H9 (cell line): ENCODE measurements around the gene APBA2. TPM values are rescaled to one million over a fixed set of nuclear protein-coding genes. Genes with fewer than 3 reads are reported as not detected.

Source experiments
- DNase-seq: peaks from one replicate; pipeline ENCODE4 v3.0.0-alpha.2; 2017
- H2AFZ ChIP-seq: one replicate; pipeline ENCODE4 v1.6.1; 2013; ENCODE audit warnings: mild to moderate bottlenecking, low read length, control low read depth, moderate library complexity
- H2AK5ac ChIP-seq: 2 replicates; pipeline ENCODE4 v1.6.1; 2013; ENCODE audit warnings: low read length, control low read depth, mixed read lengths; ENCODE audit not compliant: insufficient read length
- H2BK120ac ChIP-seq: one replicate; pipeline ENCODE4 v1.6.1; 2013; ENCODE audit warnings: low read depth, mild to moderate bottlenecking, low read length, control low read depth, inconsistent platforms; ENCODE audit not compliant: poor library complexity, severe bottlenecking
- H2BK12ac ChIP-seq: 2 replicates; pipeline ENCODE4 v1.6.1; 2013; ENCODE audit warnings: low read length, control low read depth, mixed read lengths, low read depth; ENCODE audit not compliant: insufficient read length
- H2BK15ac ChIP-seq: 2 replicates; pipeline ENCODE4 v1.6.1; 2013; ENCODE audit warnings: low read depth, low read length, control low read depth
- H2BK20ac ChIP-seq: one replicate; pipeline ENCODE4 v1.6.1; 2013; ENCODE audit warnings: low read depth, mild to moderate bottlenecking, low read length, control low read depth, inconsistent platforms; ENCODE audit not compliant: poor library complexity, severe bottlenecking
- H2BK5ac ChIP-seq: 2 replicates; pipeline ENCODE4 v1.6.1; 2013; ENCODE audit warnings: low read length, control low read depth, mixed read lengths; ENCODE audit not compliant: insufficient read length
- H3K14ac ChIP-seq: 2 replicates; pipeline ENCODE4 v1.6.1; 2013; ENCODE audit warnings: low read length, control low read depth; ENCODE audit not compliant: insufficient read depth
- H3K18ac ChIP-seq: 2 replicates; pipeline ENCODE4 v1.6.1; 2013; ENCODE audit warnings: low read depth, mild to moderate bottlenecking, mixed read lengths, low read length, control low read depth; ENCODE audit not compliant: insufficient read length
- H3K23ac ChIP-seq: 2 replicates; pipeline ENCODE4 v1.6.1; 2013; ENCODE audit warnings: low read length, control low read depth, mixed read lengths, low read depth; ENCODE audit not compliant: insufficient read length
- H3K23me2 ChIP-seq: 2 replicates; pipeline ENCODE4 v1.6.1; 2013; ENCODE audit warnings: low read depth, mild to moderate bottlenecking, mixed read lengths, low read length, control low read depth; ENCODE audit not compliant: insufficient read length, poor library complexity, severe bottlenecking
- H3K27ac ChIP-seq: 2 replicates; pipeline ENCODE4 v1.5.1; 2013; ENCODE audit warnings: low read length, control low read depth, mixed read lengths, low read depth; ENCODE audit not compliant: insufficient read length
- H3K27me3 ChIP-seq: 2 replicates; pipeline ENCODE4 v1.6.1; 2013; ENCODE audit warnings: low read length, control low read depth, inconsistent platforms; ENCODE audit not compliant: insufficient read depth
- H3K4ac ChIP-seq: 2 replicates; pipeline ENCODE4 v1.6.1; 2013; ENCODE audit warnings: low read depth, mild to moderate bottlenecking, control low read depth, inconsistent platforms, low read length, moderate library complexity
- H3K4me1 ChIP-seq: 2 replicates; pipeline ENCODE4 v1.6.1; 2013; ENCODE audit warnings: low read length, control low read depth, inconsistent platforms; ENCODE audit not compliant: insufficient read depth
- H3K4me2 ChIP-seq: 2 replicates; pipeline ENCODE4 v1.6.1; 2013; ENCODE audit warnings: low read length, control low read depth, mixed read lengths; ENCODE audit not compliant: insufficient read length, insufficient read depth
- H3K56ac ChIP-seq: 2 replicates; pipeline ENCODE4 v1.6.1; 2013; ENCODE audit warnings: low read depth, mild to moderate bottlenecking, mixed read lengths, low read length, control low read depth; ENCODE audit not compliant: insufficient read length
- H3K79me1 ChIP-seq: 2 replicates; pipeline ENCODE4 v1.6.1; 2013; ENCODE audit warnings: low read depth, mild to moderate bottlenecking, moderate library complexity, low read length, control low read depth, inconsistent platforms; ENCODE audit not compliant: insufficient read depth, poor library complexity, severe bottlenecking
- H3K79me2 ChIP-seq: 2 replicates; pipeline ENCODE4 v1.6.1; 2013; ENCODE audit warnings: low read length, control low read depth, inconsistent platforms; ENCODE audit not compliant: insufficient read depth
- H3K9ac ChIP-seq: 2 replicates; pipeline ENCODE4 v1.6.1; 2013; ENCODE audit warnings: low read length, control low read depth, mixed read lengths; ENCODE audit not compliant: insufficient read length; ENCODE audit errors: extremely low read depth
- H3K9me3 ChIP-seq: one replicate; pipeline ENCODE4 v1.6.1; 2013; ENCODE audit warnings: low read depth, low read length, inconsistent platforms; ENCODE audit not compliant: control insufficient read depth
- H3T11ph ChIP-seq: one replicate; pipeline ENCODE4 v1.6.1; 2013; ENCODE audit warnings: mild to moderate bottlenecking, low read length, control low read depth, inconsistent platforms
- H4K20me1 ChIP-seq: one replicate; pipeline ENCODE4 v1.6.1; 2013; ENCODE audit not compliant: control insufficient read depth, insufficient read length, insufficient read depth
- H4K5ac ChIP-seq: 2 replicates; pipeline ENCODE4 v1.6.1; 2013; ENCODE audit warnings: low read depth, mild to moderate bottlenecking, mixed read lengths, low read length, control low read depth; ENCODE audit not compliant: insufficient read length
- H4K8ac ChIP-seq: replicated peaks from 2 replicates; pipeline ENCODE4 v1.6.1; 2013; ENCODE audit warnings: low read length, control low read depth, mixed read lengths, low read depth; ENCODE audit not compliant: insufficient read length
- H4K91ac ChIP-seq: 2 replicates; pipeline ENCODE4 v1.6.1; 2013; ENCODE audit warnings: low read depth, mild to moderate bottlenecking, moderate library complexity, mixed read lengths, low read length, control low read depth; ENCODE audit not compliant: insufficient read length
- H3K27ac Mint-ChIP-seq, 3 experiments: 2 replicates in 2 of 3; 3 replicates in 1 of 3; pipeline ENCODE4 v1.8.0; 2020 to 2021; ENCODE audit warnings: mixed read lengths in 3 of 3, mild to moderate bottlenecking in 1 of 3, moderate library complexity in 1 of 3
- H3K27me3 Mint-ChIP-seq: 2 replicates; pipeline ENCODE4 v1.8.0; 2021; ENCODE audit warnings: low read depth, mild to moderate bottlenecking, moderate library complexity, mixed read lengths
- H3K36me3 Mint-ChIP-seq, 3 experiments: 2 replicates in 2 of 3; 3 replicates in 1 of 3; pipeline ENCODE4 v1.8.0; 2020 to 2021; ENCODE audit warnings: low read depth in 3 of 3, mixed read lengths in 3 of 3; ENCODE audit not compliant: insufficient read depth in 1 of 3
- H3K4me1 Mint-ChIP-seq, 2 experiments: 2 replicates each; pipeline ENCODE4 v1.8.0; 2020; ENCODE audit warnings: mixed read lengths in 2 of 2
- H3K4me3 Mint-ChIP-seq, 2 experiments: 2 replicates in 1 of 2; 3 replicates in 1 of 2; pipeline ENCODE4 v1.8.0; 2020 to 2021; ENCODE audit warnings: mild to moderate bottlenecking in 2 of 2, mixed read lengths in 2 of 2, moderate library complexity in 1 of 2
- H3K9me3 Mint-ChIP-seq, 2 experiments: 2 replicates in 1 of 2; 3 replicates in 1 of 2; pipeline ENCODE4 v1.8.0; 2020; ENCODE audit warnings: mild to moderate bottlenecking in 2 of 2, mixed read lengths in 2 of 2, moderate library complexity in 1 of 2
- CTCF ChIP-seq: fragments of 200-600 bp; sonication (generic); conservative IDR thresholded peaks from 3 replicates; pipeline ENCODE4 v1.8.0; 2021; ENCODE audit warnings: antibody characterized with exemption, mild to moderate bottlenecking
- WGBS: extraction: QIAGEN DNeasy Blood & Tissue Kit; methylation state at CpG from one replicate; pipeline ENCODE4 v1.1.7; 2013; ENCODE audit warnings: missing lambda C conversion rate, low lambda C conversion rate, mixed read lengths; ENCODE audit not compliant: insufficient read length; ENCODE audit errors: extremely low coverage; 5-methylcytosine and 5-hydroxymethylcytosine counted together
- total RNA-seq: library from RNA; stranded (reverse); gene quantifications from 2 replicates; pipeline ENCODE4 v1.2.1, GENCODE V29; 2021

Gene APBA2
- total RNA-seq, 1 experiment from 2014 or later = 14.3 TPM

- H3K4me3 Mint-ChIP-seq = no peak overlapping the region
- Histone ChIP-seq H3K79me1 (no peaks in the 10 kb centered on the region), H2AFZ (no peak overlapping the region), H3K27ac (no peak overlapping the region), H3K9me3 (no peaks in the 10 kb centered on the region), H3K23ac (no peak overlapping the region), H2BK120ac (no peak overlapping the region), H4K20me1 (no peaks in the 10 kb centered on the region), H3K4me2 (no peak overlapping the region), H3T11ph (no peak overlapping the region), H4K8ac (no peak overlapping the region), H3K14ac (no peak overlapping the region), H3K18ac (no peak overlapping the region), H3K27me3 (no peaks in the 10 kb centered on the region), H3K23me2 (no peaks in the 10 kb centered on the region), H3K56ac (no peak overlapping the region), H3K9ac (no peak overlapping the region), H2AK5ac (no peak overlapping the region), H2BK15ac (no peak overlapping the region), H3K4me1 (no peaks in the 10 kb centered on the region), H2BK12ac (no peak overlapping the region), H3K4ac (no peak overlapping the region), H3K79me2 (no peaks in the 10 kb centered on the region), H4K91ac (no peak overlapping the region), H4K5ac (no peak overlapping the region), H2BK20ac (no peak overlapping the region), H2BK5ac (no peak overlapping the region)
- no peak for TF ChIP-seq CTCF
- peaks cover 0 to 5% (median 0%) of the 10 kb centered on the region in 3 experiments; a peak in 2 of 7 replicates for H3K36me3 Mint-ChIP-seq
- WGBS = no CpG with 5 or more reads among the region's 14 CpGs
- no peaks in the 10 kb centered on the region for H3K27me3 Mint-ChIP-seq
- H3K4me1 Mint-ChIP-seq = no peaks in the 10 kb centered on the region; a peak in 1 of 4 replicates
- H3K27ac Mint-ChIP-seq = no peak overlapping the region; a peak in 1 of 7 replicates
- DNase-seq = no peak
- H3K9me3 Mint-ChIP-seq = no peaks in the 10 kb centered on the region; a peak in 2 of 5 replicates
Observed at GRCh38 chr15:29151484-29151857, 265.7 kb downstream of the APBA2 start.
